ENCODE measurements around the gene PLEKHM1.

Gene PLEKHM1

GRCh38 chr17:45394091-45394490 is 96.4 kb downstream of the PLEKHM1 start:
- no peak for TF ChIP-seq CTCF (conservative IDR thresholded peaks at IDR 0.05; ENCODE audit: low read length)
- DNase-seq (ENCODE audit: low read depth), result no peak
- no peak overlapping the region for H3K4me3 ChIP-seq (ENCODE audit: low read length)

GRCh38 chr17:45393411-45393810 is 97.1 kb downstream of the PLEKHM1 start:
- no peak for TF ChIP-seq CTCF (conservative IDR thresholded peaks at IDR 0.05; ENCODE audit: low read length)
- H3K4me3 ChIP-seq (ENCODE audit: low read length), result no peak overlapping the region
- no peak for DNase-seq (ENCODE audit: low read depth)

GRCh38 chr17:45391918-45392317 is 98.6 kb downstream of the PLEKHM1 start:
- no peak for TF ChIP-seq CTCF (conservative IDR thresholded peaks at IDR 0.05; ENCODE audit: low read length)
- no peak for DNase-seq (ENCODE audit: low read depth)
- no peak overlapping the region for H3K4me3 ChIP-seq (ENCODE audit: low read length)

GRCh38 chr17:45391291-45391690 is 99.2 kb downstream of the PLEKHM1 start:
- TF ChIP-seq CTCF (conservative IDR thresholded peaks at IDR 0.05; ENCODE audit: low read length), result no peak
- H3K4me3 ChIP-seq (ENCODE audit: low read length), result no peak overlapping the region
- DNase-seq (ENCODE audit: low read depth), result no peak

GRCh38 chr17:45389354-45389753 is 101.2 kb downstream of the PLEKHM1 start:
- no peak for TF ChIP-seq CTCF (conservative IDR thresholded peaks at IDR 0.05; ENCODE audit: low read length)
- DNase-seq (ENCODE audit: low read depth), result no peak
- no peak overlapping the region for H3K4me3 ChIP-seq (ENCODE audit: low read length)

GRCh38 chr17:45388604-45389325 is 101.8 kb downstream of the PLEKHM1 start:
- TF ChIP-seq CTCF (conservative IDR thresholded peaks at IDR 0.05; ENCODE audit: low read length), result no peak
- DNase-seq (ENCODE audit: low read depth), result peak; percentile 22

GRCh38 chr17:45387739-45388138 is 102.8 kb downstream of the PLEKHM1 start:
- H3K4me3 ChIP-seq (ENCODE audit: low read length), result no peak overlapping the region
- DNase-seq (ENCODE audit: low read depth), result no peak
- no peak for TF ChIP-seq CTCF (conservative IDR thresholded peaks at IDR 0.05; ENCODE audit: low read length)

More at GRCh38 chr17:45388604-45389325, 101.8 kb downstream of the PLEKHM1 start:
- H3K4me3 ChIP-seq (ENCODE audit: low read length), result no peak overlapping the region
